Trophoblast cell (in vitro differentiated cells and primary cell): ENCODE measurements around the gene STARD5.
A peak's percentile ranks its signal among the peaks of the same experiment; 100 is the strongest.

Experiments
- DNase-seq, 2 donors: peaks; one replicate each; pipeline ENCODE4 v3.0.0-alpha.2; 2016
- H2AFZ ChIP-seq: 2 replicates; pipeline ENCODE4 v1.6.1; 2013; ENCODE audit warnings: low read length, moderate library complexity, mild to moderate bottlenecking; ENCODE audit not compliant: insufficient read depth, poor library complexity
- H2AK5ac ChIP-seq: 2 replicates; pipeline ENCODE4 v1.6.1; 2013; ENCODE audit warnings: mild to moderate bottlenecking, low read length
- H2BK120ac ChIP-seq: 2 replicates; pipeline ENCODE4 v1.6.1; 2013; ENCODE audit warnings: low read length, mild to moderate bottlenecking, moderate library complexity; ENCODE audit not compliant: insufficient read depth, poor library complexity
- H2BK12ac ChIP-seq: 2 replicates; pipeline ENCODE4 v1.6.1; 2013; ENCODE audit warnings: mild to moderate bottlenecking, low read length, moderate library complexity
- H2BK5ac ChIP-seq: 2 replicates; pipeline ENCODE4 v1.6.1; 2013; ENCODE audit warnings: low read length, low read depth, moderate library complexity, mild to moderate bottlenecking; ENCODE audit not compliant: poor library complexity
- H3K14ac ChIP-seq: 2 replicates; pipeline ENCODE4 v1.6.1; 2013; ENCODE audit warnings: mild to moderate bottlenecking, low read length
- H3K18ac ChIP-seq: 2 replicates; pipeline ENCODE4 v1.6.1; 2013; ENCODE audit warnings: mild to moderate bottlenecking, low read length
- H3K23ac ChIP-seq: 2 replicates; pipeline ENCODE4 v1.6.1; 2013; ENCODE audit warnings: low read length
- H3K27ac ChIP-seq: 2 replicates; pipeline ENCODE4 v1.5.1; 2013; ENCODE audit warnings: low read depth, mild to moderate bottlenecking, inconsistent platforms, low read length, moderate library complexity
- H3K27me3 ChIP-seq: 2 replicates; pipeline ENCODE4 v1.6.1; 2013; ENCODE audit warnings: inconsistent platforms, mild to moderate bottlenecking, low read length, moderate library complexity; ENCODE audit not compliant: insufficient read depth
- H3K36me3 ChIP-seq, 2 experiments: 1 replicate in 1 of 2; 2 replicates in 1 of 2; pipeline ENCODE4 v1.6.1; 2013; ENCODE audit warnings: low read length in 2 of 2, mild to moderate bottlenecking in 2 of 2, moderate library complexity in 1 of 2; ENCODE audit not compliant: insufficient read depth in 2 of 2, control insufficient read depth in 1 of 2
- H3K4ac ChIP-seq: 2 replicates; pipeline ENCODE4 v1.6.1; 2013; ENCODE audit warnings: low read depth, mild to moderate bottlenecking, low read length, moderate library complexity
- H3K4me1 ChIP-seq, 2 experiments: 1 replicate in 1 of 2; 2 replicates in 1 of 2; pipeline ENCODE4 v1.6.1; 2013; ENCODE audit warnings: low read length in 2 of 2, mild to moderate bottlenecking in 2 of 2, moderate library complexity in 1 of 2; ENCODE audit not compliant: insufficient read depth in 2 of 2, control insufficient read depth in 1 of 2
- H3K4me2 ChIP-seq: 2 replicates; pipeline ENCODE4 v1.6.1; 2013; ENCODE audit warnings: inconsistent platforms, mild to moderate bottlenecking, low read length, moderate library complexity
- H3K4me3 ChIP-seq: 2 replicates; pipeline ENCODE4 v1.5.1; 2013; ENCODE audit warnings: mild to moderate bottlenecking, low read depth, low read length, inconsistent platforms
- H3K79me1 ChIP-seq: one replicate; pipeline ENCODE4 v1.6.1; 2013; ENCODE audit warnings: low read length
- H3K79me2 ChIP-seq: 2 replicates; pipeline ENCODE4 v1.6.1; 2013; ENCODE audit warnings: low read length, mild to moderate bottlenecking; ENCODE audit not compliant: control insufficient read depth, insufficient read depth, poor library complexity
- H3K9ac ChIP-seq: 2 replicates; pipeline ENCODE4 v1.6.1; 2013; ENCODE audit warnings: mild to moderate bottlenecking, low read length
- H3K9me3 ChIP-seq: 2 replicates; pipeline ENCODE4 v1.6.1; 2013; ENCODE audit warnings: low read depth, mild to moderate bottlenecking, control low read depth, inconsistent platforms, low read length; ENCODE audit not compliant: insufficient read depth
- H4K12ac ChIP-seq: 2 replicates; pipeline ENCODE4 v1.6.1; 2013; ENCODE audit warnings: low read depth, mild to moderate bottlenecking, low read length, moderate library complexity
- H4K8ac ChIP-seq: 2 replicates; pipeline ENCODE4 v1.6.1; 2013; ENCODE audit warnings: low read depth, mild to moderate bottlenecking, low read length, moderate library complexity
- H4K91ac ChIP-seq: one replicate; pipeline ENCODE4 v1.6.1; 2013; ENCODE audit warnings: low read depth, mild to moderate bottlenecking, low read length, moderate library complexity
- WGBS: extraction: QIAGEN DNeasy Blood & Tissue Kit; methylation state at CpG from one replicate; pipeline ENCODE4 v1.1.7; 2013; ENCODE audit warnings: missing lambda C conversion rate; ENCODE audit not compliant: insufficient read length, insufficient coverage; ENCODE audit errors: extremely low coverage; 5-methylcytosine and 5-hydroxymethylcytosine counted together

STARD5 gene

DNA sequence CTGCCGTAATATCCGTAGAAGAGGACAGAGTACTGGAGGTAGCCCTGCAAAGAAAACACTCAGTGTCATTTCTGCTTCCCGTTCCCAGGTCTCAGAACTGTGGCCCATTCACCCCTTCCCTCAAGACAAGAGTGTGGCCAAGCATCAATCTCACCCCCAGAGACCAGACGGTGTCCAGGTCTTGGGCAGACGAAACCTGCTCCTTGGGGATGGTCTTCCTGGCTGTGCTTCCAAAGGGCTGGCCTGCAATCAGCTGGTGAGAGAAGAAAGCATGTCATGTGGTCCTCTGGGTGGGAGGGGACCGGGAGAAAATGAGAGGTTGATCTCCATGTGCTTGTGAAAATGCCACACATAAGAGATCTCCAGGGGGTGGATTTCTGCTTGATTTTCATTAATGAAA lies 34.3 kb upstream of the STARD5 start:
- Histone ChIP-seq H3K9ac (no peak overlapping the region), H2AFZ (no peak overlapping the region), H3K4me2 (no peak overlapping the region), H3K79me2 (no peaks in the 10 kb centered on the region), H3K9me3 (peaks cover 2% of the 10 kb centered on the region), H4K91ac (no peak overlapping the region), H2BK12ac (no peak overlapping the region), H3K79me1 (no peaks in the 10 kb centered on the region), H3K14ac (no peak overlapping the region), H3K36me3 (no peaks in the 10 kb centered on the region), H3K18ac (no peak overlapping the region), H4K8ac (no peak overlapping the region), H3K4me1 (no peaks in the 10 kb centered on the region), H2BK5ac (no peak overlapping the region), H3K27ac (no peak overlapping the region), H3K4ac (no peak overlapping the region), H4K12ac (no peak overlapping the region), H2BK120ac (no peak overlapping the region), H3K23ac (no peak overlapping the region), H2AK5ac (no peak overlapping the region), H3K27me3 (no peaks in the 10 kb centered on the region), H3K4me3 (peak overlapping the region; percentile 10)
- no peak for DNase-seq
- WGBS = no CpG with 5 or more reads among the region's 6 CpGs

DNA sequence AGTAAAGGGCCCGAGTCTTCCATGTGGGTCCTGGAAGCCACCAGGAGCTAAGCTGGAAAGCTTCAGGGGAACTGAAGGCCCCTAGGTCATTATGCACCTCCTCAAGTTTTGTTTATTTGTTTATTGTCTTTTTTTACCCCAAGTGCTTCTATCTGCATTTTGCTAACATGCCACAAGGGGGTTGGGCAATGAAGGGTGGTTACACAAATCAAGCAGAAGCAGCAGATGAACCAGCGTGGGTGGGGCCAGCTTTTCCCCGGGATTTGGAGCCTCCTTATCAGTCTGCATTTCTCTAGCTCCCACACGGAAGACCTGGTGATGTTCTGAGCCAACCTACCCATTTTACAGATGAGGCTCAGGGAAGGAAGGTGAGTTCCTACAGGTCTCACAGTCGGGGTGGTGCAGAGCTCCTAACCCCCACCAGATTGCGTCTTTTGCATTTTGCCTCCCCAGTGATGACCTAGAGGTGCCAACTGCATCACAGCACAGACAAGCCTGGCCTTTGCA lies 33.3 kb upstream of the STARD5 start:
- peaks cover 2% of the 10 kb centered on the region for H3K9me3 ChIP-seq
- no peak overlapping the region for H2BK5ac ChIP-seq
- no peak overlapping the region for H3K18ac ChIP-seq
- H3K4me2 ChIP-seq = no peak overlapping the region
- no peak overlapping the region for H2AK5ac ChIP-seq
- no CpG with 5 or more reads among the region's 6 CpGs for WGBS
- DNase-seq = no peak
- no peaks in the 10 kb centered on the region for H3K4me1 ChIP-seq
- H3K79me2 ChIP-seq = no peaks in the 10 kb centered on the region
- H3K9ac ChIP-seq = no peak overlapping the region
- H3K23ac ChIP-seq = no peak overlapping the region
- H4K8ac ChIP-seq = no peak overlapping the region
- no peak overlapping the region for H3K4ac ChIP-seq
- H4K12ac ChIP-seq = no peak overlapping the region
- no peak overlapping the region for H3K4me3 ChIP-seq
- no peak overlapping the region for H4K91ac ChIP-seq
- no peaks in the 10 kb centered on the region for H3K79me1 ChIP-seq
- H3K14ac ChIP-seq = no peak overlapping the region
- H3K36me3 ChIP-seq = no peaks in the 10 kb centered on the region
- no peak overlapping the region for H2BK12ac ChIP-seq
- H2BK120ac ChIP-seq = no peak overlapping the region
- H3K27me3 ChIP-seq = no peaks in the 10 kb centered on the region
- H2AFZ ChIP-seq = no peak overlapping the region
- H3K27ac ChIP-seq = no peak overlapping the region

DNA sequence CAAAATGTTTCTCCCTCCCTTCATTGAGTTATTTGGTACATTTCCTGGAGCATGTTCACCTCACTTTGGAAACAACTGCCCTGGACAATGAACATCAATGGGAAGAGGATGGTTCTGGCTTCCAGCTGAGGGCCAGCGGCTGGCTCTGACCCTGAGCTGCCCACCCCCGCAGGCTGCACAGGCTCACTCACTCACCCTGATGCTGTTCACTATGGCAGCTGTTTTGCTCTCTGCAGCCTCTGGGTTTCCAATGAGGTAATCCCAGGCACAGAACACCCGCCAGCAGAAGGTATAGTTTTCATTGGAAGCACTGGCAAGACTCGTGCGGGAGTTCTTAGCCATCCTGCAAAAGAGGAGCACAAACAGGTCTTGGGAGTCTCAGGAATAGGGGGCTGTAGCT lies 32.3 kb upstream of the STARD5 start:
- Histone ChIP-seq H3K36me3 (no peaks in the 10 kb centered on the region), H3K79me2 (no peaks in the 10 kb centered on the region), H3K9ac (no peak overlapping the region), H3K79me1 (no peaks in the 10 kb centered on the region), H3K4me1 (no peaks in the 10 kb centered on the region), H3K14ac (no peak overlapping the region), H3K27me3 (no peaks in the 10 kb centered on the region), H3K23ac (no peak overlapping the region), H2BK5ac (no peak overlapping the region), H3K4me2 (no peak overlapping the region), H4K8ac (no peak overlapping the region), H2AK5ac (no peak overlapping the region), H2BK12ac (no peak overlapping the region), H3K9me3 (peaks cover 2% of the 10 kb centered on the region), H4K91ac (no peak overlapping the region), H3K27ac (no peak overlapping the region), H3K4ac (no peak overlapping the region), H2AFZ (no peak overlapping the region), H3K4me3 (no peak overlapping the region), H2BK120ac (no peak overlapping the region), H3K18ac (no peak overlapping the region), H4K12ac (no peak overlapping the region)
- DNase-seq = no peak
- no CpG with 5 or more reads among the region's 5 CpGs for WGBS

DNA sequence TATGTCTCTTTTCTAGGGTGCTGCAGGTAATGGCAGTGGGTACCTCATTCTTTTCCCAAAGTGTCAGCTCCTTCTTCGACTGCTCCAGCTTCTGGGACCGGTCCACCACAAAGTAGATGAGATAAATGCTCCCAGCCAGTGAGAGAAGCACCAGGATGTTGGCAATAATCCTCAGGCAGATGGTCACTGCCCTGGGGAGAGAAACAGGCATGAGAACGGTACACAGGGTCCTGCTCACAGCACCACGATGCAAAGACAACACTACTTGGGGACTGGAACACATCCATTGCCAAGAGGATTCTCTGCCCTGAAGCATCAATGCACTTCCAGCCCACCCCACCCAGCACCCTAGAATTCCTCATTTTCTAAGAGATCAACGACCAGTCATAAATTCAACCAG lies 27.7 kb upstream of the STARD5 start:
- H2BK120ac ChIP-seq = no peak overlapping the region
- no peak overlapping the region for H3K18ac ChIP-seq
- no peaks in the 10 kb centered on the region for H3K27me3 ChIP-seq
- H3K9ac ChIP-seq = no peak overlapping the region
- H3K9me3 ChIP-seq = no peaks in the 10 kb centered on the region
- no peak overlapping the region for H4K91ac ChIP-seq
- no peak overlapping the region for H2BK5ac ChIP-seq
- no peak overlapping the region for H3K23ac ChIP-seq
- no peak overlapping the region for H3K4me3 ChIP-seq
- no peak overlapping the region for H4K12ac ChIP-seq
- H3K79me1 ChIP-seq = no peaks in the 10 kb centered on the region
- no peaks in the 10 kb centered on the region for H3K79me2 ChIP-seq
- no peak overlapping the region for H2BK12ac ChIP-seq
- no peak overlapping the region for H4K8ac ChIP-seq
- no peak for DNase-seq
- WGBS = no CpG with 5 or more reads among the region's 5 CpGs
- H2AFZ ChIP-seq = no peak overlapping the region
- H3K4ac ChIP-seq = no peak overlapping the region
- H3K4me2 ChIP-seq = no peak overlapping the region
- H3K27ac ChIP-seq = no peak overlapping the region
- no peaks in the 10 kb centered on the region for H3K4me1 ChIP-seq
- H3K36me3 ChIP-seq = no peaks in the 10 kb centered on the region
- H3K14ac ChIP-seq = no peak overlapping the region
- H2AK5ac ChIP-seq = no peak overlapping the region
